Activated T-helper 1 cell treated with anti-CD3 and anti-CD28 coated beads, Interleukin-2, amount 50 U/mL, for 16 hours (primary cell): Measurements from ENCODE around the gene SVIL.
"Not testable (repeated sequence)": the region's sequence is repeated elsewhere in the genome, so short reads cannot be mapped to it uniquely, and the experiment has no call there.

ENCODE experiments used
- DNase-seq, 2 donors: peaks; one replicate each; pipeline ENCODE4 v3.0.0-alpha.2; 2020; ENCODE audit warnings: low read depth in 1 of 2, low spot score in 1 of 2

Gene SVIL

GRCh38 chr10:29606693-29607092 lies 28.1 kb downstream of the SVIL start:
- DNase-seq: not testable (repeated sequence)

GRCh38 chr10:29604291-29604825 lies 30.4 kb downstream of the SVIL start:
- DNase-seq: no peak

- DNase-seq: no peak
These were observed 31.4 kb downstream of the SVIL start for GRCh38 chr10:29603223-29603896.

- DNase-seq: no peak
These were observed 34.0 kb downstream of the SVIL start for GRCh38 chr10:29600821-29601220.

GRCh38 chr10:29600067-29600466 lies 34.7 kb downstream of the SVIL start:
- DNase-seq: no peak

- DNase-seq: no peak
These were observed 35.9 kb downstream of the SVIL start for GRCh38 chr10:29598851-29599311.

GRCh38 chr10:29596826-29597225 lies 37.9 kb downstream of the SVIL start:
- no peak for DNase-seq

- no peak for DNase-seq
These were observed 38.4 kb downstream of the SVIL start for GRCh38 chr10:29596356-29596755.

- DNase-seq: no peak
These were observed 39.0 kb downstream of the SVIL start for GRCh38 chr10:29595636-29596225.

- no peak for DNase-seq
These were observed 39.6 kb downstream of the SVIL start for GRCh38 chr10:29595146-29595545.

GRCh38 chr10:29591651-29591968 lies 43.2 kb downstream of the SVIL start:
- no peak for DNase-seq

GRCh38 chr10:29590915-29591650 lies 43.7 kb downstream of the SVIL start:
- no peak for DNase-seq

GRCh38 chr10:29588629-29589421 lies 45.9 kb downstream of the SVIL start:
- no peak for DNase-seq

- DNase-seq: not testable (repeated sequence)
These were observed 46.8 kb downstream of the SVIL start for GRCh38 chr10:29587750-29588628.

GRCh38 chr10:29587102-29587749 lies 47.5 kb downstream of the SVIL start:
- DNase-seq: not testable (repeated sequence)

GRCh38 chr10:29586509-29586908 lies 48.3 kb downstream of the SVIL start:
- DNase-seq: no peak

GRCh38 chr10:29585488-29585976 lies 49.2 kb downstream of the SVIL start:
- DNase-seq: no peak

- DNase-seq: no peak
These were observed 50.3 kb downstream of the SVIL start for GRCh38 chr10:29584436-29584835.

- no peak for DNase-seq
These were observed 51.1 kb downstream of the SVIL start for GRCh38 chr10:29583674-29584073.

- not testable (repeated sequence) for DNase-seq
These were observed 52.0 kb downstream of the SVIL start for GRCh38 chr10:29582769-29583168.
